IPS-18a (cell line): Measurements from ENCODE around the gene RFTN1.
"Not testable (repeated sequence)": the region's sequence is repeated elsewhere in the genome, so short reads cannot be mapped to it uniquely, and the experiment has no call there.

Experiments used
- H3K27ac ChIP-seq: one replicate; pipeline ENCODE4 v1.5.1; 2013; ENCODE audit warnings: low read length
- H3K27me3 ChIP-seq: one replicate; pipeline ENCODE4 v1.6.1; 2013; ENCODE audit warnings: mild to moderate bottlenecking, low read length; ENCODE audit not compliant: control insufficient read depth, insufficient read depth
- H3K36me3 ChIP-seq: one replicate; pipeline ENCODE4 v1.6.1; 2013; ENCODE audit warnings: low read depth, low read length; ENCODE audit not compliant: control insufficient read depth
- H3K4me1 ChIP-seq: one replicate; pipeline ENCODE4 v1.6.1; 2013; ENCODE audit warnings: low read depth, low read length; ENCODE audit not compliant: control insufficient read depth
- H3K4me3 ChIP-seq: one replicate; pipeline ENCODE4 v1.5.1; 2013; ENCODE audit warnings: low read length
- H3K9ac ChIP-seq: one replicate; pipeline ENCODE4 v1.6.1; 2013; ENCODE audit warnings: mild to moderate bottlenecking, low read length, moderate library complexity
- H3K9me3 ChIP-seq: one replicate; pipeline ENCODE4 v1.6.1; 2013; ENCODE audit warnings: low read depth, low read length; ENCODE audit not compliant: control insufficient read depth

RFTN1 gene

DNA sequence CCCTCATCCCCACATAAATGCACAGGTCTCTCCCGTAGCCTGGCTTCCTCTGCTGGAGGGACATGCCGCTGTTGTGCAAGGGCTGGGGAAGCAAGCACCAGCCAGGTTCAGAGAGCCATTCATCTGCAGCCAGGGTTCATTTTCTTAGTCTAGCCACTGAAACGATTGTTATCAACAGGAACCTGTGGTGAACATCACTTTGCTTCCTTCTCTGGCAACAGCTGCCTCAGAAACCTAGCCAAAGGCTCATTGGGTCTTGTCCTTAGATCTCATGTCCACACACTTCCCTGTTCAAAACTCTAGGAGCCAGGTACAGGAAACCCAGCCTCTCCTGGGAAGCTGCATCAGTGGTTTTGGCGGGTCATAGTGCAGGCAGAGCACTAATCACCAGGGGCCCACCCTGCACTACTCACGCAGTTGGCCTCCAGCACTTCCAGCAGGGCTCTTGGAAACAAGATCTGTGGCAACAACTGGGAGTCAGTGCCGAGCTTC lies 201.5 kb downstream of the RFTN1 start:
- H3K9ac ChIP-seq: no peak overlapping the region
- no peaks in the 10 kb centered on the region for H3K4me1 ChIP-seq
- H3K36me3 ChIP-seq: peaks cover 13% of the 10 kb centered on the region

GRCh38 chr3:16310486-16310885 lies 203.0 kb downstream of the RFTN1 start:
- not testable (repeated sequence) for H3K9me3 ChIP-seq, H3K4me3 ChIP-seq, H3K27me3 ChIP-seq, H3K4me1 ChIP-seq, H3K9ac ChIP-seq, H3K27ac ChIP-seq
- peaks cover 13% of the 10 kb centered on the region for H3K36me3 ChIP-seq

More for the DNA sequence above, 201.5 kb downstream of the RFTN1 start:
- Histone ChIP-seq H3K9me3 (no peaks in the 10 kb centered on the region), H3K4me3 (no peak overlapping the region), H3K27me3 (no peaks in the 10 kb centered on the region), H3K27ac (no peak overlapping the region)

DNA sequence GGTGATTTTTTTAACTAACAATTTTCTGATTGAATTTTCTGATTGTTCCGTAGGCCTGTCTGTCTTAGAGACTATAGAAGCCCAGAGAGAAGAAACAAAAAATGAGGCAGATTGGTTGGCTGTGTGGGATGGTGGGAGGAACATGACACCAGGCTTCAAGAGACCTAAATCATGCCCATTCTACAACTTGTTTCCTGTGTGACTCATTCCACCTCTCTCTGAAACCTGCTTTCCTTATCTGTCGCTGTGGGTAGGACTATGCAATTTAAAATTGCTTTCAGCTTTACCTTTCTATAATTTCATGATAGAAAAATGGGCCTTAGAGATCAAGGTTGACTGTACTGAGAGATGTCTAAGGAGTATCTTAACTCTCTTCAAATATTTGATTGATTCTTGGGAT lies 203.9 kb downstream of the RFTN1 start:
- Histone ChIP-seq H3K36me3 (peaks cover 17% of the 10 kb centered on the region), H3K9ac (no peak overlapping the region)

DNA sequence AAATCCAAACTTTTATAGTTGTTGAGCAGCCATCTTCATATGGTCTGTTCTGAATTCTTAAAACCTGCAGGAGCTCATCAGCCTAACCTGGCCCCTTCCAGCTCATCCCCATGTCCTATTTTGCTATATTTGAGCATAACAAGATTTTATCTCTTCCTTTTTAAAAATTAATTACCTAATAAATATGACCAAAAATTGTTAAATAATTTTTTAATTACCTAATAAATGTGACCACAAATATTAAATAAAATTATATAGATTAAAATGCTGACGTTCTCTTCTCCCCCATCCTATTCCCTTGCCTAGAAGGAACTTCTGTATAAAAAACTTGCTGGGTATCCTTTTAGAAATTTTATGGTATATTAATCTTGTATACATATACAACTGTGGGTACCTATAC lies 204.8 kb downstream of the RFTN1 start:
- Histone ChIP-seq H3K27me3 (no peaks in the 10 kb centered on the region), H3K9ac (no peak overlapping the region), H3K36me3 (peaks cover 14% of the 10 kb centered on the region), H3K4me3 (no peak overlapping the region), H3K9me3 (no peaks in the 10 kb centered on the region), H3K4me1 (no peaks in the 10 kb centered on the region), H3K27ac (no peak overlapping the region)

More for the DNA sequence above, 203.9 kb downstream of the RFTN1 start:
- no peak overlapping the region for H3K27ac ChIP-seq
- no peak overlapping the region for H3K4me3 ChIP-seq
- no peaks in the 10 kb centered on the region for H3K27me3 ChIP-seq
- no peaks in the 10 kb centered on the region for H3K9me3 ChIP-seq
- no peaks in the 10 kb centered on the region for H3K4me1 ChIP-seq

- peaks cover 12% of the 10 kb centered on the region for H3K36me3 ChIP-seq
- H3K9me3 ChIP-seq: no peaks in the 10 kb centered on the region
- peaks cover 5% of the 10 kb centered on the region for H3K4me1 ChIP-seq
- H3K27ac ChIP-seq: no peak overlapping the region
- no peaks in the 10 kb centered on the region for H3K27me3 ChIP-seq
- no peak overlapping the region for H3K4me3 ChIP-seq
- H3K9ac ChIP-seq: no peak overlapping the region
Observed at GRCh38 chr3:16307832-16308531, 205.5 kb downstream of the RFTN1 start.

GRCh38 chr3:16305111-16305541 lies 208.4 kb downstream of the RFTN1 start:
- H3K9me3 ChIP-seq: no peaks in the 10 kb centered on the region
- H3K4me3 ChIP-seq: no peak overlapping the region
- H3K27me3 ChIP-seq: no peaks in the 10 kb centered on the region
- H3K27ac ChIP-seq: no peak overlapping the region
- H3K36me3 ChIP-seq: peaks cover 12% of the 10 kb centered on the region
- peaks cover 34% of the 10 kb centered on the region for H3K4me1 ChIP-seq
- no peak overlapping the region for H3K9ac ChIP-seq

DNA sequence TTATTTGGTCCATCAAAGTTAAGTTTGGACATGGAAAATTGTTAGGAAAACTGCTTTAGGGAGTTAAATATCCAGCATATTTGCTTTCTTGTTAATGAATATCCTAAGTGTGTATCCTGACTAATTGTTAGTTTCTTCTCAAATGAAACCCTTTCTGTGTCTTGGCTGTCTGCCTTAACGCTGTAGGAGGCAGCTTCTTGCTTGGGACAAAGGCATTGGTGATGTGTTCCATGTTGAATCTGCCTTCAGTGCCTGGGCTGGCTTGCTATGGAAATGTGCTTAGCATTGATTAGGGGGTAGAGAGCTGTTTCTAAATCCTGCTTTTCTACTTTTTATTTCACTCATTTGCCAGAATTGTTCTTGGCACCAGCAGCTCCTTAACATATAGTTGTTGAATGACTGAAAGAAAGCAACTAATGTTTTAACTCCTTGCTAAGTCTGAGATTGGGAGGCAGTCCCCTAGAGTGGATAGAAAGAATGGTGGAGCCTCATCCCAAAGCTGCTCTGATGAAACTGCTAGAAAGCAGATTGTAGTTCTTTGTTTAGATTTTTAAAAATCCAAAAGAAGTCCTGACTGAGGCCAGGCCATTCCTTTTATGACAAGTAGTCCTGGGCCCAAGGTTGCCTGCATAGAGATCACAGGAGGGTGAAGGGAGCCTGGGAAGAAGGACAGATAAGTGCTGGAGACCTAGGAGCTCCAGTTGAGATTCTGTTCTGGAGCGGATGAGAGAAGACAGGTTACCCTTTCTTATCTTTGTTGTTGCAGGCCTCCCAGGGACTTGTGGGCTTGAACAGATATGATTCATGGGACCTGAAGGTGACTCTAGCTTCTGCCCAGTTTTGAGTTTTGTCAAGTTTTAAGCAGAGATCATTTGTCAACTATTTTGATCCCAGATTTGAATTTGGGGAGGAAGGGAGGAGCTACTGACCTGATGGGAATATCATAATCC lies 209.2 kb downstream of the RFTN1 start:
- H3K4me1 ChIP-seq: peaks cover 34% of the 10 kb centered on the region

DNA sequence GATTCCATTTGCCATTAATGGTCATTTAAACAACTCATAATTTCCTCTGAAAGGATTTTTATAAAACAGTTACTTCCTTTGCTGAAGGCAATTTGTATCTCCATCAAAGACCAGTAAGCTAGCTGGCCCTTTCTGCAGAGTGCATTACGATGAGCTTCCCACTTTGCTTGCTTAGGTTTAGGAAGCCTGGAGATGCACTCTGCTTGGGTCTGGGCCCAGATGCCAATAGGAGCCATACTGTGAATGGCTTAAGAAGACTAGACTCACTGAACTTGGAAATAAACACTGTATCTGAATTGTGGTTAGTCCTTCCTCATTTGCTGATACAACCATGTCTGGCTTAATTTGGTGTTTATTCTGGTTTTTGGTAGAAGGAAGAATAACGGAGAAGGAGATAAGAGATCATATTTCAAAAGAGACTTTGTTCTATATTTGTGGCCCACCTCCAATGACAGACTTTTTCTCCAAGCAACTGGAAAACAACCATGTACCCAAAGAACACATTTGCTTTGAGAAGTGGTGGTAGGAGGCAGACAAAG lies 210.4 kb downstream of the RFTN1 start:
- no peak overlapping the region for H3K9ac ChIP-seq
- peaks cover 34% of the 10 kb centered on the region for H3K4me1 ChIP-seq
- peak overlapping the region; percentile 16 for H3K4me3 ChIP-seq
- H3K27me3 ChIP-seq: no peaks in the 10 kb centered on the region
- peaks cover 9% of the 10 kb centered on the region for H3K36me3 ChIP-seq
- no peaks in the 10 kb centered on the region for H3K9me3 ChIP-seq
- H3K27ac ChIP-seq: no peak overlapping the region

More for the DNA sequence above, 209.2 kb downstream of the RFTN1 start:
- no peak overlapping the region for H3K9ac ChIP-seq
- H3K36me3 ChIP-seq: peaks cover 9% of the 10 kb centered on the region
- no peak overlapping the region for H3K4me3 ChIP-seq
- H3K27me3 ChIP-seq: no peaks in the 10 kb centered on the region
- no peaks in the 10 kb centered on the region for H3K9me3 ChIP-seq
- H3K27ac ChIP-seq: no peak overlapping the region

- no peaks in the 10 kb centered on the region for H3K27me3 ChIP-seq
- H3K4me3 ChIP-seq: peak overlapping the region; percentile 16
- H3K27ac ChIP-seq: peak overlapping the region; percentile 40
- no peaks in the 10 kb centered on the region for H3K9me3 ChIP-seq
- H3K4me1 ChIP-seq: peaks cover 34% of the 10 kb centered on the region
- peaks cover 9% of the 10 kb centered on the region for H3K36me3 ChIP-seq
- peak overlapping the region; percentile 17 for H3K9ac ChIP-seq
Observed at GRCh38 chr3:16302082-16302631, 211.3 kb downstream of the RFTN1 start.

GRCh38 chr3:16301507-16301906 lies 212.0 kb downstream of the RFTN1 start:
- Histone ChIP-seq H3K27ac (peak overlapping the region; percentile 40), H3K4me3 (peak overlapping the region; percentile 16), H3K4me1 (peaks cover 34% of the 10 kb centered on the region), H3K27me3 (no peaks in the 10 kb centered on the region), H3K9ac (peak overlapping the region; percentile 17), H3K9me3 (no peaks in the 10 kb centered on the region), H3K36me3 (peaks cover 16% of the 10 kb centered on the region)

- H3K9me3 ChIP-seq: no peaks in the 10 kb centered on the region
- peaks cover 34% of the 10 kb centered on the region for H3K4me1 ChIP-seq
- H3K9ac ChIP-seq: no peak overlapping the region
- peak overlapping the region; percentile 22 for H3K27ac ChIP-seq
- H3K4me3 ChIP-seq: no peak overlapping the region
- H3K36me3 ChIP-seq: peaks cover 21% of the 10 kb centered on the region
- H3K27me3 ChIP-seq: no peaks in the 10 kb centered on the region
Observed at GRCh38 chr3:16300881-16301359, 212.6 kb downstream of the RFTN1 start.
